Measurements from ENCODE around the gene LSAMP. TPM values are rescaled to one million over a fixed set of nuclear protein-coding genes. Genes with fewer than 3 reads are reported as not detected.

Gene LSAMP
- total and polyA plus RNA-seq, 4 experiments from 2014 or later, result not detected

DNA sequence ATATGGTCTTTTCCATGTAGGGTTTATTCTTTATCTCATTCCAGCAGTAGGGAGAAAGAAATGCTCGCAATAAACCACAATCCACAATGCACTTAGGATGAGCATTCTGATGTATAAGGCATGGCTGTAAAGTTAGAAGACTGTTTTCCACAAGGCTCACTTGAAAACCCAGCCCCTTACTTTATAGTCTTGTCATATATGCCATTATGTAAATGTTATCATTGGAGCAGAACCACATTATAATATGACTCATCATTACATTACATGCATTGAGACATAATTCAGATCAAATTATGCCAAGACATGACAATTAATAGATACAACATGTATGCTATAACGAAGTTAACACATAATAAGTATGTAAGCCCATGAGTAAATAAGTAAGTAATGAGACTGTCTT is 348.1 kb downstream of the LSAMP start:
- intact Hi-C loops (cut with micrococcal nuclease), result no loop called here
- DNase-seq, result no peak

DNA sequence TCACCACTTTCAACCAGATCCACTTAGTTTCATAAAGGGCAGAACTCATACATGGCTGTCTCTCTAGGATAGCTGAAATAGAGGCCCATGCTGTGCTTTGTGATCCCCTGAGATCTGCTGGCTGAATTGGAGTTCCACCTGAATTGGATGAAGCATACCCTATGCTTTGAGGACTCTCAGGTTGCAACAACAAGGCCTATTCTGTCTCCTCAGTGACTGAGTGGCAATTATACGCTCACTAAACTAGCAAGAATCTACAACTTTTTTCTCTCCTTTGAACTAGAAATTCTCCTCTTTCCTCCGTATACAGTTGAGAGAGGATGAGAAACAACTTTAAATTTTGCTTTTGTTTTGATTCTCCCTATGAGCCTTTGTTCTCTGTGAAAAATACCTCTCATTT is 348.7 kb downstream of the LSAMP start:
- Histone ChIP-seq H3K27ac (ENCODE audit: low read depth, low read length) (no peak overlapping the region), H3K27me3 (ENCODE audit: insufficient read depth, low read length) (no peaks in the 10 kb centered on the region), H3K4me3 (ENCODE audit: low read length in 2 of 2) (no peak overlapping the region), H3K4me1 (ENCODE audit: insufficient read depth, low read length) (no peaks in the 10 kb centered on the region), H3K9me3 (ENCODE audit: control insufficient read depth in 1 of 2, low read length in 2 of 2) (no peaks in the 10 kb centered on the region), H3K36me3 (ENCODE audit: insufficient read depth, low read length) (no peaks in the 10 kb centered on the region)
- intact Hi-C loops (cut with micrococcal nuclease), result no loop called here
- peaks cover 0 to 3% (median 0%) of the 10 kb centered on the region in 8 donors for H3K9me3 Mint-ChIP-seq
- H3K27ac Mint-ChIP-seq, result no peak overlapping the region
- no peak for DNase-seq
- ChIA-PET CTCF (ENCODE audit: partially characterized antibody) (no interaction called here), POLR2A (ENCODE audit: partially characterized antibody) (no interaction called here)
- H3K27me3 Mint-ChIP-seq, result no peaks in the 10 kb centered on the region
- no peak overlapping the region for H3K4me3 Mint-ChIP-seq
- H3K4me1 Mint-ChIP-seq, result no peaks in the 10 kb centered on the region
- H3K36me3 Mint-ChIP-seq, result no peaks in the 10 kb centered on the region

More for the DNA sequence above, 348.1 kb downstream of the LSAMP start:
- CTCF ChIA-PET (ENCODE audit: partially characterized antibody), result no interaction called here
- Histone ChIP-seq H3K9me3 (ENCODE audit: control insufficient read depth in 1 of 2, low read length in 2 of 2) (no peaks in the 10 kb centered on the region), H3K36me3 (ENCODE audit: insufficient read depth, low read length) (no peaks in the 10 kb centered on the region), H3K27me3 (ENCODE audit: insufficient read depth, low read length) (no peaks in the 10 kb centered on the region), H3K27ac (ENCODE audit: low read depth, low read length) (no peak overlapping the region), H3K4me1 (ENCODE audit: insufficient read depth, low read length) (no peaks in the 10 kb centered on the region), H3K4me3 (ENCODE audit: low read length in 2 of 2) (no peak overlapping the region)
- Mint-ChIP-seq H3K27ac (no peak overlapping the region), H3K4me3 (no peak overlapping the region), H3K36me3 (no peaks in the 10 kb centered on the region), H3K9me3 (peaks cover 0 to 3% (median 0%) of the 10 kb centered on the region in 8 donors), H3K4me1 (no peaks in the 10 kb centered on the region), H3K27me3 (no peaks in the 10 kb centered on the region)
- POLR2A ChIA-PET (ENCODE audit: partially characterized antibody), result no interaction called here

DNA sequence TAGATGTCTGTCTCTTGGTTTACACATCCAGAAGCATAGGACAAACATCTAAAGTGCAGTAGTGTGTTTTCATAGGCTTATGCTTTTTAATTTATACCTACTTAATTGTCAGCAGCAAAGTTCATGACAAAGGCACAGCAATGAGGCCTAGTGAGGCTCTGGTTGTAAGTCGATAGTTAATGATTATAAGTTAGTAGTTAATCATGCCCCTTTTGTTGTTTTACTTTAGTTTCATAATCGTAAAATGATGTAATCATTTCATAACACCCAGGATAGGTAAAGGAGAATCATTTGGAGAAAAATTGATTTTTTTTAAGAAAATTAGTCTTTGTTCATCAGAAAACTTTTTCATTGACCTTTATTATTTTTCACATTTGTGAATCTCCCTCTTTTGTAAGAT is 351.9 kb downstream of the LSAMP start:
- CTCF ChIA-PET (ENCODE audit: partially characterized antibody), result no interaction called here
- no peak overlapping the region for H3K4me3 ChIP-seq (ENCODE audit: low read length in 2 of 2)

DNA sequence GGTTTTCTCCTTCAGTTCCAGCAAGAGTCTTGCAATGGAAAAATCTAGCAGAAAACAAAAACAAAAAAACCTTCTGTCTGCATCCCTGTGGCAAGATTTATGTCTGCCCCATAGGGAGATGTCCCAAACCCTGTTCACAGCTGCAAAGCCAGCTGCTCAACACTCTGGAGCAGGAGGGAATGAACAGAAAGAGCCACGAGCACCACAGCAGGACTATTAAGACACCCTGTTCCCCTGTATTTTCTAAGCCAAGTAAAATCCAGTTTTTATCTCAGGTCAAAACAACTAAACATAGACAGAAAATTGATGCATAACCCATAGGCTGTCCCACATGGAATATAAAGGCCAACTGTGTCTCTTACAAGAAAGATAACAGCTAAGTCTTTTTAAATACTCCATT is 357.9 kb downstream of the LSAMP start:
- Histone ChIP-seq H3K4me1 (ENCODE audit: insufficient read depth, low read length) (no peaks in the 10 kb centered on the region), H3K4me3 (ENCODE audit: low read length in 2 of 2) (no peak overlapping the region), H3K27ac (ENCODE audit: low read depth, low read length) (no peak overlapping the region), H3K36me3 (ENCODE audit: insufficient read depth, low read length) (no peaks in the 10 kb centered on the region), H3K27me3 (ENCODE audit: insufficient read depth, low read length) (no peaks in the 10 kb centered on the region), H3K9me3 (ENCODE audit: control insufficient read depth in 1 of 2, low read length in 2 of 2) (no peaks in the 10 kb centered on the region)
- intact Hi-C loops (cut with micrococcal nuclease), result no loop called here
- ChIA-PET CTCF (ENCODE audit: partially characterized antibody) (no interaction called here), POLR2A (ENCODE audit: partially characterized antibody) (no interaction called here)
- no peak overlapping the region for H3K4me3 Mint-ChIP-seq
- no peak for DNase-seq
- no peaks in the 10 kb centered on the region for H3K27me3 Mint-ChIP-seq
- no peak overlapping the region for H3K27ac Mint-ChIP-seq
- no peaks in the 10 kb centered on the region for H3K36me3 Mint-ChIP-seq
- H3K4me1 Mint-ChIP-seq, result no peaks in the 10 kb centered on the region
- H3K9me3 Mint-ChIP-seq, result peaks cover 0 to 7% (median 0%) of the 10 kb centered on the region in 8 donors

More for the DNA sequence above, 351.9 kb downstream of the LSAMP start:
- Histone ChIP-seq H3K36me3 (ENCODE audit: insufficient read depth, low read length) (no peaks in the 10 kb centered on the region), H3K27ac (ENCODE audit: low read depth, low read length) (no peak overlapping the region), H3K27me3 (ENCODE audit: insufficient read depth, low read length) (no peaks in the 10 kb centered on the region), H3K4me1 (ENCODE audit: insufficient read depth, low read length) (no peaks in the 10 kb centered on the region), H3K9me3 (ENCODE audit: control insufficient read depth in 1 of 2, low read length in 2 of 2) (no peaks in the 10 kb centered on the region)
- Mint-ChIP-seq H3K4me1 (no peaks in the 10 kb centered on the region), H3K27me3 (no peaks in the 10 kb centered on the region), H3K27ac (no peak overlapping the region), H3K36me3 (no peaks in the 10 kb centered on the region), H3K9me3 (peaks cover 0 to 7% (median 0%) of the 10 kb centered on the region in 8 donors), H3K4me3 (no peak overlapping the region)
- intact Hi-C loops (cut with micrococcal nuclease), result no loop called here
- no peak for DNase-seq
- POLR2A ChIA-PET (ENCODE audit: partially characterized antibody), result no interaction called here

DNA sequence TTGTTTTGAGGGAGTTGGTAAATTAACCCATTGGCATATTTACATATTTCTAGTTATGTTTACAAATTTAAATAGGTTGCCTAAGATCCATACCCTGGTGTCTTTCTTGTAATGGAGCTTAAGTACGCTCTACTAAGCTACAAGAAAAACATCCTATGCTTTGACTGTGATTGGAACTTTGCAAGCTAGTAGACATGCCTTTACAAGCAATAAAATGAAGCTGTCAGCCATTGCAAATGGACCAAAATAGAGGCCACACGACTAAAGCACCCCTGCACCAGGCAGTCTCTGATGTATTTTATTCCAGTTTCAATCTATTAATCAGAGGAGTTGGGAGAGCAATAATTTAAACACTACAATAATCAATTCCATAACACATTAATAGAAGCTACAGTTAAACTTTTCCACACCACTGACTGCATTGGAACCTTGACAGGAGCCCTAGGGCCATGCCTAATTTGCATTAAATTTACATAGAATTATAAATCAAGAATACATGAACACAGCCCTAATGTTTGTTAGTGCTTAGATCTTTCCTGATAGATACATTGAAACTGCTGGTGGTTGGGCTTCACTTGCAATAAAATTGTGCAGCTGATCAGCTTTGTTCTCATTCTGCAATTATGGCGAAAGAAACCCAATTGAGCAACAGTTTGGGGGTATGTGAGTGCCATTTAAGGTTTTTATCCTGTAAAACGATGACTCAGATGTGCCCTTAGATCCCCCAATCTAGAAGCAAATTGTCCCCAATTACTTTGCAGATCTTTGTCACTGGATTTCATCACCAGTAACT is 360.1 kb downstream of the LSAMP start:
- Histone ChIP-seq H3K36me3 (ENCODE audit: insufficient read depth, low read length) (no peaks in the 10 kb centered on the region), H3K27ac (ENCODE audit: low read depth, low read length) (no peak overlapping the region), H3K27me3 (ENCODE audit: insufficient read depth, low read length) (no peaks in the 10 kb centered on the region), H3K4me1 (ENCODE audit: insufficient read depth, low read length) (no peaks in the 10 kb centered on the region), H3K9me3 (ENCODE audit: control insufficient read depth in 1 of 2, low read length in 2 of 2) (no peaks in the 10 kb centered on the region), H3K4me3 (ENCODE audit: low read length in 2 of 2) (no peak overlapping the region)
- no peaks in the 10 kb centered on the region for H3K27me3 Mint-ChIP-seq
- H3K27ac Mint-ChIP-seq, result no peak overlapping the region
- H3K4me1 Mint-ChIP-seq, result no peaks in the 10 kb centered on the region
- ChIA-PET CTCF (ENCODE audit: partially characterized antibody) (no interaction called here), POLR2A (ENCODE audit: partially characterized antibody) (no interaction called here)
- intact Hi-C loops (cut with micrococcal nuclease), result no loop called here
- no peaks in the 10 kb centered on the region for H3K36me3 Mint-ChIP-seq
- DNase-seq, result no peak
- H3K4me3 Mint-ChIP-seq, result no peak overlapping the region
- peaks cover 0 to 3% (median 2%) of the 10 kb centered on the region in 8 donors for H3K9me3 Mint-ChIP-seq

DNA sequence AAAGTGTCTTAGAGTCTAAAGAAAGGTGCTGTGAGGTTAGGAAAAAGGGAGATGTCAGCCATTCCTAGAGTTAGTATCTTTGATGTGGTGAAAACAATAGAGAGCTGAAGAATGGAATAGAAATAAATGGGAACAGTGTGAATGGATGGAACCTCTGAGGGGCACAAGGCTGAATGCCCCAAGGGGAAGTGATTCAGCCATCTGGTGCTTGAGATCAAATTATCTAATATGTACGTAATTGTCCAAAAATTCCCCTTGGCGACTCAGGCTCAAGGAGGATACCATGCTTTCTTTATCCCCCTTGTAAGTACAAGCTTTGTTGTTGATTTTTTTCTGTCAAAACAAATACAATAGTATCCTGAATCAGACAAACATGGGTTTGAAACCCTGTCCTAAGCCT is 361.6 kb downstream of the LSAMP start:
- Mint-ChIP-seq H3K4me3 (no peak overlapping the region), H3K9me3 (peaks cover 0 to 3% (median 1%) of the 10 kb centered on the region in 8 donors), H3K27me3 (no peaks in the 10 kb centered on the region), H3K27ac (no peak overlapping the region), H3K36me3 (no peaks in the 10 kb centered on the region), H3K4me1 (no peaks in the 10 kb centered on the region)
- H3K9me3 ChIP-seq (ENCODE audit: control insufficient read depth in 1 of 2, low read length in 2 of 2), result no peaks in the 10 kb centered on the region
- no peak overlapping the region for H3K4me3 ChIP-seq (ENCODE audit: low read length in 2 of 2)
- no peak overlapping the region for H3K27ac ChIP-seq (ENCODE audit: low read depth, low read length)
- no peak for DNase-seq
- intact Hi-C loops (cut with micrococcal nuclease), result no loop called here
- H3K27me3 ChIP-seq (ENCODE audit: insufficient read depth, low read length), result no peaks in the 10 kb centered on the region
- no peaks in the 10 kb centered on the region for H3K4me1 ChIP-seq (ENCODE audit: insufficient read depth, low read length)
- ChIA-PET POLR2A (ENCODE audit: partially characterized antibody) (no interaction called here), CTCF (ENCODE audit: partially characterized antibody) (no interaction called here)
- no peaks in the 10 kb centered on the region for H3K36me3 ChIP-seq (ENCODE audit: insufficient read depth, low read length)

DNA sequence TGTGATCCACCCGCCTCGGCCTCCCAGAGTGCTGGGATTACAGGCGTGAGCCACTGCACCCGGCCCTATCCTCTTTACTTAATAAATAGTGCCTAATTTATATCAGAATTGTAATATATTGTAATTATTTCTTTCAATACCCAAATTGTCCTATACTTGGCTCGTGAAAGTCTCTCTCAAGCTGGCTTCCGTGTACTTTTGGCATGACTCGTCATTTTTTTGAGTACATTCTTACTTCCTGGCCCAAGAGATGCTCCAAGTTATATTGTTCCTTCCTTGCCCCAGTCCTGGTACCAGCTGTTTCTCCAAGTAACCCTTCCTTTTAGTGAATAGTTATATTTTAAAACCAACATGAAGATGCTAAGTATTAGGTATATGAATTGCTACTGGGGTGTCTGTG is 366.7 kb downstream of the LSAMP start:
- no peaks in the 10 kb centered on the region for H3K9me3 ChIP-seq (ENCODE audit: control insufficient read depth in 1 of 2, low read length in 2 of 2)
- H3K27me3 Mint-ChIP-seq, result no peaks in the 10 kb centered on the region
- H3K9me3 Mint-ChIP-seq, result peaks cover 0 to 3% (median under 1%) of the 10 kb centered on the region in 8 donors
- no peaks in the 10 kb centered on the region for H3K36me3 ChIP-seq (ENCODE audit: insufficient read depth, low read length)
- no peak for DNase-seq
- H3K4me1 Mint-ChIP-seq, result no peaks in the 10 kb centered on the region
- no peaks in the 10 kb centered on the region for H3K36me3 Mint-ChIP-seq
- CTCF ChIA-PET (ENCODE audit: partially characterized antibody), result no interaction called here
- H3K27me3 ChIP-seq (ENCODE audit: insufficient read depth, low read length), result no peaks in the 10 kb centered on the region
- H3K27ac Mint-ChIP-seq, result no peak overlapping the region
- H3K27ac ChIP-seq (ENCODE audit: low read depth, low read length), result no peak overlapping the region
- intact Hi-C loops (cut with micrococcal nuclease), result no loop called here
- H3K4me1 ChIP-seq (ENCODE audit: insufficient read depth, low read length), result no peaks in the 10 kb centered on the region
- H3K4me3 ChIP-seq (ENCODE audit: low read length in 2 of 2), result no peak overlapping the region
- POLR2A ChIA-PET (ENCODE audit: partially characterized antibody), result no interaction called here
- H3K4me3 Mint-ChIP-seq, result no peak overlapping the region

Data from CD4-positive, alpha-beta memory T cell (primary cell).